Activated T-cell treated with anti-CD3 and anti-CD28 coated beads, Interleukin-2, amount 50 U/mL, for 72 hours (primary cell): ENCODE measurements around the gene SCGB1A1. TPM values are rescaled to one million over a fixed set of nuclear protein-coding genes. Genes with fewer than 3 reads are reported as not detected.
A peak's percentile ranks its signal among the peaks of the same experiment; 100 is the strongest.

Source experiments
- ATAC-seq, 2 donors: fragments of 150-1000 bp; cut with Tn5 transposase; replicated peaks in 1 of 2; 2 replicates each; pipeline ENCODE4 v1.10.0; 2021; ENCODE audit warnings: moderate library complexity in 2 of 2, mild to moderate bottlenecking in 1 of 2
- DNase-seq, 2 donors: peaks; one replicate each; pipeline ENCODE4 v3.0.0; 2021 to 2022; ENCODE audit warnings: mixed read lengths in 1 of 2
- H3K27ac Mint-ChIP-seq: one replicate; pipeline ENCODE4 v1.8.0; 2022; ENCODE audit warnings: mild to moderate bottlenecking, moderate library complexity, mixed read lengths
- H3K27me3 Mint-ChIP-seq: one replicate; pipeline ENCODE4 v1.8.0; 2022; ENCODE audit warnings: low read depth, mixed read lengths
- H3K36me3 Mint-ChIP-seq, 2 donors: one replicate each; pipeline ENCODE4 v1.8.0; 2022; ENCODE audit warnings: mixed read lengths in 2 of 2, mild to moderate bottlenecking in 1 of 2; ENCODE audit not compliant: insufficient read depth in 2 of 2
- H3K4me1 Mint-ChIP-seq: one replicate; pipeline ENCODE4 v1.8.0; 2022; ENCODE audit warnings: low read depth, mixed read lengths
- H3K4me3 Mint-ChIP-seq, 2 donors: one replicate each; pipeline ENCODE4 v1.8.0; 2022; ENCODE audit warnings: mild to moderate bottlenecking in 2 of 2, mixed read lengths in 2 of 2, moderate library complexity in 2 of 2
- H3K9me3 Mint-ChIP-seq, 2 donors: one replicate each; pipeline ENCODE4 v1.8.0; 2022; ENCODE audit warnings: mixed read lengths in 2 of 2
- total RNA-seq, 2 donors: library from RNA; stranded (reverse); gene quantifications; one replicate each; pipeline ENCODE4 v1.2.3, GENCODE V29; 2022

The SCGB1A1 gene
- total RNA-seq, 2 donors from 2014 or later: not detected

DNA sequence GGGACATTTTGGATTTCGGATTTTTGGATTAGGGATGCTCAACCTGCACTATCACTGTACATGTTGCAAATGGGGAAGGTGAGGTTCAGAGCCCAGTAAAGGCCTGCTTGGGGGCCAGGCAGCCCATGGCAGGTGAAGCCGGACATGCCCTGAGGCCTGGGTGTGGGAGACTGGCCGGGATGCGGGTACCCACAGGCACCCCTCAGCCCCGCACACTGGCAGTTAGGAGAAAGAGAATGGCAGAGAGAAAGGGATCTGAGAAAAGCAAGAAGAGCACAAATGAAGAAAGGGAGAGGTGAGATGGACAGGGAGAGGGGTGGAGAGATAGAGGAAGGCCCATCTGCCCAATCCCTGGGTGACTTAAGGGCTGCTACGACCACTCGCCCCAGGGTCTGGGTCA, 52.8 kb downstream of the SCGB1A1 start:
- no peaks in the 10 kb centered on the region for H3K36me3 Mint-ChIP-seq
- H3K9me3 Mint-ChIP-seq: no peaks in the 10 kb centered on the region
- peaks cover 10% of the 10 kb centered on the region for H3K4me1 Mint-ChIP-seq
- DNase-seq (no peak), ATAC-seq (no peak)
- no peaks in the 10 kb centered on the region for H3K27me3 Mint-ChIP-seq
- H3K27ac Mint-ChIP-seq: no peak overlapping the region
- H3K4me3 Mint-ChIP-seq: no peak overlapping the region

DNA sequence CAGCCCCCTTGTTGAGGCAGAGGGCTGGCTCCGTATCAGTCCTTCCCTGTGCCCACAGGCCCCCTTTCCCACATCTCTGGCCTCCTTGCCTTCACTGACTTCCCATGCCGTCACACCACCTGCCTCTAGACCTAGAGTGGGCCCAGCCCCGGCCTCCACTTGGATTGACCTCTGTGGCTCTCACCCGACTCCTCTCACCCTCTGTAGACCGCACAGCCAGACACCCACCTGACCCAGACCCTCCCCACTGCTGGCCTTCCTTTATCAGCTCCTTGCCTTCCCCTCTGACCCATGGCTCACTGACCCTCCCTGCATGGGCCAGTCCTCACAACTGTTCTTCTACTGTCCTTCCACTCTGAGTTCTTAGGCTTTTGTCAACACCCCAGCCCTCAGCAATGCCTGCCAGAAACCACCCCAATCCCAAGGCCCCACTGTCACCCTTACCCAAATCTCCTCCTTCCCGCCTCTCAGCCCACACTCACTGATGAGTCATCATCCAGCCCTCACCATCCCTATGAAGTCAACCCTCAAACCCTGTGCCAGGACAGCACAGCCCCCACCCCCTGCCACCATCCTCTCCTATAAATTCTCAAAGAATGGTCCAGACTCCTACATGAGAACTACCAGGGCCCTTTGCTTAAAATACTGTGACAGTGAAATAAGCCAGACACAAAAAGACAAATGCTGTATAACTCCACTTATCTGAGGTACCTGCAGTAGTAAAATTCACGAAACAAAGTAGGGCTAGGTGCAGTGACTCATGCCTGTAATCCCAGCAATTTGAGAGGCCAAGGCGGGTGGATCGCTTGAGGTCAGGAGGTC, 53.4 kb downstream of the SCGB1A1 start:
- H3K9me3 Mint-ChIP-seq: no peaks in the 10 kb centered on the region
- no peaks in the 10 kb centered on the region for H3K36me3 Mint-ChIP-seq
- H3K27me3 Mint-ChIP-seq: no peaks in the 10 kb centered on the region
- H3K4me3 Mint-ChIP-seq: no peak overlapping the region
- DNase-seq (peak in 1 of 2 donors; percentile 3), ATAC-seq (no peak)
- H3K4me1 Mint-ChIP-seq: peaks cover 10% of the 10 kb centered on the region
- no peak overlapping the region for H3K27ac Mint-ChIP-seq

Other genes with a start within 250 kb of the SCGB1A1 start
- not detected for gene SCGB1D1, start 228.8 kb upstream of the SCGB1A1 start, total RNA-seq
- gene SCGB2A1, start 210.4 kb upstream of the SCGB1A1 start, total RNA-seq: not detected
- gene SCGB1D2, start 176.8 kb upstream of the SCGB1A1 start, total RNA-seq: not detected
- not detected for gene SCGB2A2, start 148.9 kb upstream of the SCGB1A1 start, total RNA-seq
- not detected for gene SCGB1D4, start 120.0 kb upstream of the SCGB1A1 start, total RNA-seq
- gene ASRGL1, start 81.6 kb upstream of the SCGB1A1 start, total RNA-seq: 1 to 10 TPM; 5.1 to 8.8 TPM
- gene AHNAK, start 127.8 kb downstream of the SCGB1A1 start, total RNA-seq: 100 to 1,000 TPM in 1 of 2 donors, 10 to 100 TPM in 1; 80.3 to 131 TPM
- gene EEF1G, start 154.9 kb downstream of the SCGB1A1 start, total RNA-seq: 1,000 to 10,000 TPM; 2,565 to 2,667 TPM
- gene TUT1, start 172.5 kb downstream of the SCGB1A1 start, total RNA-seq: 10 to 100 TPM; 32.8 to 36.8 TPM
- 100 to 1,000 TPM; 173 to 241 TPM for gene MTA2, start 182.8 kb downstream of the SCGB1A1 start, total RNA-seq
- gene EML3, start 193.7 kb downstream of the SCGB1A1 start, total RNA-seq: 100 to 1,000 TPM; 132 to 148 TPM
- gene ROM1, start 194.2 kb downstream of the SCGB1A1 start, total RNA-seq: 1 to 10 TPM; 5.1 to 6.7 TPM
- gene B3GAT3, start 203.0 kb downstream of the SCGB1A1 start, total RNA-seq: 10 to 100 TPM; 72.2 to 79.9 TPM
- 100 to 1,000 TPM; 310 to 312 TPM for gene GANAB, start 227.6 kb downstream of the SCGB1A1 start, total RNA-seq
- 10 to 100 TPM; 25.0 to 26.1 TPM for gene INTS5, start 234.3 kb downstream of the SCGB1A1 start, total RNA-seq
- 10 to 100 TPM; 59.2 to 62.1 TPM for gene C11orf98, start 246.2 kb downstream of the SCGB1A1 start, total RNA-seq
- 10 to 100 TPM; 35.2 to 46.0 TPM for gene CSKMT, start 246.3 kb downstream of the SCGB1A1 start, total RNA-seq